ENCODE measurements around the gene BRAF.

GRCh38 chr7:140696024-140696679, 228.6 kb downstream of the BRAF start:
- TF ChIP-seq RXRA (IDR thresholded peaks at IDR 0.05; ENCODE audit: insufficient read depth, low read depth, low read length) (no peak), POLR2AphosphoS5 (IDR thresholded peaks at IDR 0.05; ENCODE audit: low read depth, low read length) (no peak), CTCF (IDR thresholded peaks at IDR 0.05; ENCODE audit: control extremely low read depth in 1 of 3, insufficient read depth in 1 of 3, low read depth in 1 of 3, low read length in 3 of 3) (no peak), EGR1 (IDR thresholded peaks at IDR 0.05; ENCODE audit: borderline replicate concordance, low read depth, low read length) (no peak), POLR2A (IDR thresholded peaks at IDR 0.05; ENCODE audit: control extremely low read depth in 1 of 2, low read depth in 2 of 2, low read length in 2 of 2) (no peak), ZNF274 (IDR thresholded peaks at IDR 0.05; ENCODE audit: borderline replicate concordance, extremely low read depth, low read length) (no peak), KDM5A (IDR thresholded peaks at IDR 0.05; ENCODE audit: low read length) (no peak), SRF (IDR thresholded peaks at IDR 0.05; ENCODE audit: low read depth, low read length) (no peak), KDM1A (IDR thresholded peaks at IDR 0.05; ENCODE audit: borderline replicate concordance, low read length) (no peak), TAF1 (IDR thresholded peaks at IDR 0.05; ENCODE audit: low read depth, low read length) (no peak), EP300 (IDR thresholded peaks at IDR 0.05; ENCODE audit: borderline replicate concordance in 1 of 2, low read depth in 2 of 2, low read length in 2 of 2) (no peak), EZH2 (IDR thresholded peaks at IDR 0.05; ENCODE audit: low read depth, low read length, severe bottlenecking) (no peak), CHD1 (IDR thresholded peaks at IDR 0.05; ENCODE audit: low read depth, low read length) (no peak)
